Measurements from ENCODE around the gene PDE9A. TPM values are rescaled to one million over a fixed set of nuclear protein-coding genes. Genes with fewer than 3 reads are reported as not detected.

The PDE9A gene
- total RNA-seq, 1 donor from 2014 or later: 31.4 TPM

- no peak for TF ChIP-seq CTCF (conservative IDR thresholded peaks at IDR 0.05)
- no peak for DNase-seq (ENCODE audit: low read depth, low spot score)
- no peaks in the 10 kb centered on the region for H3K9me3 Mint-ChIP-seq
- no peak overlapping the region for H3K4me3 Mint-ChIP-seq
- peaks cover 32% of the 10 kb centered on the region for H3K4me1 Mint-ChIP-seq
- peak overlapping the region; percentile 59 for H3K27ac Mint-ChIP-seq (ENCODE audit: unreplicated experiment)
- peaks cover 5% of the 10 kb centered on the region for H3K36me3 Mint-ChIP-seq (ENCODE audit: low read depth)
- H3K27me3 Mint-ChIP-seq (ENCODE audit: low read depth): no peaks in the 10 kb centered on the region
These were observed 12.1 kb downstream of the PDE9A start for GRCh38 chr21:42665484-42665883.

- peaks cover 5% of the 10 kb centered on the region for H3K36me3 Mint-ChIP-seq (ENCODE audit: low read depth)
- no peaks in the 10 kb centered on the region for H3K27me3 Mint-ChIP-seq (ENCODE audit: low read depth)
- TF ChIP-seq CTCF (conservative IDR thresholded peaks at IDR 0.05): no peak
- H3K9me3 Mint-ChIP-seq: no peaks in the 10 kb centered on the region
- no peak overlapping the region for H3K4me3 Mint-ChIP-seq
- DNase-seq (ENCODE audit: low read depth, low spot score): no peak
- no peak overlapping the region for H3K27ac Mint-ChIP-seq (ENCODE audit: unreplicated experiment)
- H3K4me1 Mint-ChIP-seq: peaks cover 32% of the 10 kb centered on the region
These were observed 12.8 kb downstream of the PDE9A start for GRCh38 chr21:42666023-42666747.

- TF ChIP-seq CTCF (conservative IDR thresholded peaks at IDR 0.05): no peak
- Mint-ChIP-seq H3K4me3 (no peak overlapping the region), H3K27ac (ENCODE audit: unreplicated experiment) (peak overlapping the region; percentile 28)
These were observed 13.5 kb downstream of the PDE9A start for GRCh38 chr21:42666925-42667324.

GRCh38 chr21:42668298-42668992 is 15.0 kb downstream of the PDE9A start:
- Mint-ChIP-seq H3K27ac (ENCODE audit: unreplicated experiment) (no peak overlapping the region), H3K27me3 (ENCODE audit: low read depth) (no peaks in the 10 kb centered on the region), H3K9me3 (no peaks in the 10 kb centered on the region), H3K4me1 (peaks cover 38% of the 10 kb centered on the region), H3K36me3 (ENCODE audit: low read depth) (peaks cover 3% of the 10 kb centered on the region), H3K4me3 (peak overlapping the region; percentile 56)
- TF ChIP-seq CTCF (conservative IDR thresholded peaks at IDR 0.05): no peak
- DNase-seq (ENCODE audit: low read depth, low spot score): no peak

More at GRCh38 chr21:42666925-42667324, 13.5 kb downstream of the PDE9A start:
- no peak for DNase-seq (ENCODE audit: low read depth, low spot score)
- H3K36me3 Mint-ChIP-seq (ENCODE audit: low read depth): peaks cover 3% of the 10 kb centered on the region
- H3K4me1 Mint-ChIP-seq: peaks cover 25% of the 10 kb centered on the region
- no peaks in the 10 kb centered on the region for H3K27me3 Mint-ChIP-seq (ENCODE audit: low read depth)
- no peaks in the 10 kb centered on the region for H3K9me3 Mint-ChIP-seq

GRCh38 chr21:42669041-42669440 is 15.6 kb downstream of the PDE9A start:
- no peak for DNase-seq (ENCODE audit: low read depth, low spot score)
- Mint-ChIP-seq H3K27me3 (ENCODE audit: low read depth) (no peaks in the 10 kb centered on the region), H3K4me3 (peak overlapping the region; percentile 56), H3K9me3 (no peaks in the 10 kb centered on the region), H3K27ac (ENCODE audit: unreplicated experiment) (no peak overlapping the region), H3K4me1 (peaks cover 44% of the 10 kb centered on the region), H3K36me3 (ENCODE audit: low read depth) (peaks cover 3% of the 10 kb centered on the region)
- no peak for TF ChIP-seq CTCF (conservative IDR thresholded peaks at IDR 0.05)

Data from neural crest cell (in vitro differentiated cells).